ENCODE measurements around the gene DPCD.

Gene DPCD

DNA sequence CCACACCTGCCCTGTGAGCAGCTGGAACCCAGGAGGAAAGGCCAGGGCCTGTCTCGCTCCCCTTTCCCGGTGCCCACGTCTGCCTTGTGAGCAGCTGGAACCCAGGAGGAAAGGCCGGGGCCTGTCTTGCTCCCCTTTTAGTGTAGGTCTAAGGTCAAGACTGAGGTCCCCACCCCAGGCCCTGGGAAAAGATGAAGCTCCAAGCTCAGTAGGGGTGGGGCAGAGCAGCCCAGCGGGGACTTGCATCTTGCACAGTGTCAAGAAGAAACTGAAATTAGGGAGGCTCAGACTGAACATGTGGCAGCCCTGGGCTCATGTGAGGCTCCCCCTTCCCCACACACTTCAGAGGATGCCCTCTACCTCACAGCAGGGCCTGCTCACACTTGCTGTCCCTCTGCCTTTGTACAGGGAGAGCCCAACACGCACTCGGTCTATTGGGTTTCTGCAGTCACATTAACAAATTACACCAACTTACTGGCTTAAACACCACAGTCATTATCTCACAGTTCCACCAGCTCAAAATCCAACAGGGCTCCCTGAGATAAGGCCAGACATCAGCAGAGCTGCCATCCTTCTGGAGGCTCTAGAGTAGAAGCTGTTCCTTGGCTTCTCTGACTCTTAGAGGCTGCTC is 12.4 kb upstream of the DPCD start:
- peaks cover 0 to 3% (median 2%) of the 10 kb centered on the region in 4 donors for H3K4me1 ChIP-seq
- peaks cover 0 to 4% of the 10 kb centered on the region in 2 donors for H3K27me3 ChIP-seq
- H3K9me3 ChIP-seq: peaks cover 0 to 13% (median 12%) of the 10 kb centered on the region in 3 donors
- H3K4me3 ChIP-seq: no peak overlapping the region
- TF ChIP-seq, protein P1, sequence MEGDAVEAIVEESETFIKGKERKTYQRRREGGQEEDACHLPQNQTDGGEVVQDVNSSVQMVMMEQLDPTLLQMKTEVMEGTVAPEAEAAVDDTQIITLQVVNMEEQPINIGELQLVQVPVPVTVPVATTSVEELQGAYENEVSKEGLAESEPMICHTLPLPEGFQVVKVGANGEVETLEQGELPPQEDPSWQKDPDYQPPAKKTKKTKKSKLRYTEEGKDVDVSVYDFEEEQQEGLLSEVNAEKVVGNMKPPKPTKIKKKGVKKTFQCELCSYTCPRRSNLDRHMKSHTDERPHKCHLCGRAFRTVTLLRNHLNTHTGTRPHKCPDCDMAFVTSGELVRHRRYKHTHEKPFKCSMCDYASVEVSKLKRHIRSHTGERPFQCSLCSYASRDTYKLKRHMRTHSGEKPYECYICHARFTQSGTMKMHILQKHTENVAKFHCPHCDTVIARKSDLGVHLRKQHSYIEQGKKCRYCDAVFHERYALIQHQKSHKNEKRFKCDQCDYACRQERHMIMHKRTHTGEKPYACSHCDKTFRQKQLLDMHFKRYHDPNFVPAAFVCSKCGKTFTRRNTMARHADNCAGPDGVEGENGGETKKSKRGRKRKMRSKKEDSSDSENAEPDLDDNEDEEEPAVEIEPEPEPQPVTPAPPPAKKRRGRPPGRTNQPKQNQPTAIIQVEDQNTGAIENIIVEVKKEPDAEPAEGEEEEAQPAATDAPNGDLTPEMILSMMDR (IDR thresholded peaks at IDR 0.05): no peak
- intact Hi-C loops (cut with DNase I; ENCODE audit: low total_unique reads): no loop called here
- DNase-seq: no peak
- H3K36me3 ChIP-seq: peaks cover 24 to 58% (median 48%) of the 10 kb centered on the region in 3 donors
- no peak overlapping the region for H3K27ac ChIP-seq

DNA sequence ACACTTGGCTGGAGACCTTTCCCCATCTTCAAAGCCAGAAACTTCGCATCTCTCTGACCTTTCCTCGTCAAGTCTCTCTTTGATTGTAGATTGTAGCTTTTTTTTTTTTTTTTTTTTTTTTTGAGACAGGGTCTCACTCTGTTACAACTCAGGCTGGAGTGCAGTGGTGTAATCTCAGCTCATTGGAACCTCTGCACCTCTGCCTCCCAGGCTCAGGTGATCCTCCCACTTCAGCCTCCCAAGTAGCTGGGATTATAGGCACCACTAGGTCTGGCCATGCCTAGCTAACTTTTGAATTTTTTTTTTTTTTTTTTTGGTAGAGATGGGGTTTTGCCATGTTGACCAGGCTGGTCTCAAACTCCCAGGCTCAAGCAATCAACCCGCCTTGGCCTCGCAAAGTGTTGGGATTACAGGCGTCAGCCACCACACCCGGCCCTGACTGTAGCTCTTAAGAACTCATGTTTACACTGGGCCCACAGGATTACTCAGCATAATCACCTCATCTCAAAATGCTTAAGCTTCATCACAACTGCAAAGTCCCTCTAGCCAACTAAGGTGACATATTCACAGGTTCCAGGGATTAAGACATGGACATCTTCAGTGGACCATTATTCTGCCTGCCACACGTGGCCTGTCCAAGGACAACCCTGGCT is 11.8 kb upstream of the DPCD start:
- TF ChIP-seq, protein P1 (IDR thresholded peaks at IDR 0.05): no peak
- H3K36me3 ChIP-seq: peaks cover 25 to 65% (median 54%) of the 10 kb centered on the region in 3 donors

DNA sequence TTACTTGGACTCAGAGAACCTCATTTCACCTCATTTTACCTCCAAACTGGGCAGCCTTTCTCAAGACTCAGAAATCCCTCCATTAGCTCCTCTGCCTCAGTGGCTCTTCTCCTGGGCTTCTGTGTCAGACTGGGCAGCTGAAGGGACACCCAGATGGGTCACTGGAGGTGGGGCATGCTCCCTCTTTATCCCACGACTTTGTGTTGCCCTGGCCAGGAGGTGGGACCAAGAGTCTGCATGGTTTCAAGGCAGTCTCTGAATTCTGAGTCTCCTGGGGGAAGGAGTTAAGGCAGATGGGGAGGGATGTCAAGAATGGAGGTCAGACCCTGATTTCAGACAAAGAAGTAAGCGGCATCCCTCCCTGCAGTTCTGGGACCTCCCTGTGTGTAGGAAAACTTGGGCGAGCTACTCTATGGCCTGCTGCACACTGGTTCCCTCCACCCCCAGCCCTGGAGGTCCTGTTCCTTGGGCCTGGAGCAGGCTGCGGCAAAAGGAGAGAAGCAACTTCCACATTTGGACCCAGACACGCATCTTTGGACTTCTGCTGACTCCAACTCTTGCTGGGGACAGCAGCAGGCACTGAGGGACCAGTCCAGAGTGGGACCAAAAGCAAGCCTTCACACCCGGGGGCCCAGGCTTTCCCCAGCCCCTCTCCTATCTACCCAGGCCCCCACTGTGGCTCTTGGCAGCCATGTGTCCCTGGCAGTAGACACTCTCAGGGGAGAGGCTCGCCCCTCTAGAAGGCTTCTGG is 10.8 kb upstream of the DPCD start:
- Histone ChIP-seq H3K36me3 (peaks cover 25 to 73% (median 64%) of the 10 kb centered on the region in 3 donors), H3K4me1 (no peaks in the 10 kb centered on the region), H3K9me3 (peaks cover 0 to 13% (median 12%) of the 10 kb centered on the region in 3 donors), H3K4me3 (no peak overlapping the region), H3K27me3 (no peaks in the 10 kb centered on the region), H3K27ac (no peak overlapping the region)
- no peak for DNase-seq
- TF ChIP-seq, protein P1 (IDR thresholded peaks at IDR 0.05): no peak
- intact Hi-C loops (cut with DNase I; ENCODE audit: low total_unique reads): no loop called here

More for the DNA sequence above, 11.8 kb upstream of the DPCD start:
- Histone ChIP-seq H3K27me3 (no peaks in the 10 kb centered on the region), H3K9me3 (peaks cover 0 to 13% (median 12%) of the 10 kb centered on the region in 3 donors), H3K4me3 (no peak overlapping the region), H3K4me1 (no peaks in the 10 kb centered on the region), H3K27ac (no peak overlapping the region)
- DNase-seq: no peak
- intact Hi-C loops (cut with DNase I; ENCODE audit: low total_unique reads): no loop called here

DNA sequence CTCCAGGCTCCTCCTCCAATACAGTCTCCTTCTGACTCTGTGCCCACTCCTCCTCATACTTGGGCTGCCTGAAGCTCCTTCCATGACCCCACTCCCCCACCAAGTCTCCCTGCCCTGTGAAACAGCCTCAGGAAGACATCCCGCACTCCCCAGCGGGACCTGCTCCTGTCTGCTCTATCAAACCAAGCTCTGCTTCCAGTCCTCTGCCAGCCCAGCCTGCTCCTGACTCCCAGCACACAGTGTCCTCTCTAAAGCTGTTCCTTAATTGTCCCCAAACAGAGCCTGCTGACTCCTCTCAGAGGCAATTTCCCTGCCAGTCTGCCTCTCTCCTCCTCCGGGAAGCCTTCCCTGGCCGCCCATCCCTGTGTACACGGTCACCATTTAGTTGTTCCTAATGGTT is 9.9 kb upstream of the DPCD start:
- no peak for DNase-seq
- intact Hi-C loops (cut with DNase I; ENCODE audit: low total_unique reads): no loop called here
- Histone ChIP-seq H3K27me3 (no peaks in the 10 kb centered on the region), H3K4me1 (no peaks in the 10 kb centered on the region), H3K9me3 (peaks cover 0 to 4% (median 4%) of the 10 kb centered on the region in 3 donors), H3K4me3 (no peak overlapping the region), H3K36me3 (peaks cover 25 to 76% (median 66%) of the 10 kb centered on the region in 3 donors), H3K27ac (no peak overlapping the region)
- TF ChIP-seq, protein P1 (IDR thresholded peaks at IDR 0.05): no peak

DNA sequence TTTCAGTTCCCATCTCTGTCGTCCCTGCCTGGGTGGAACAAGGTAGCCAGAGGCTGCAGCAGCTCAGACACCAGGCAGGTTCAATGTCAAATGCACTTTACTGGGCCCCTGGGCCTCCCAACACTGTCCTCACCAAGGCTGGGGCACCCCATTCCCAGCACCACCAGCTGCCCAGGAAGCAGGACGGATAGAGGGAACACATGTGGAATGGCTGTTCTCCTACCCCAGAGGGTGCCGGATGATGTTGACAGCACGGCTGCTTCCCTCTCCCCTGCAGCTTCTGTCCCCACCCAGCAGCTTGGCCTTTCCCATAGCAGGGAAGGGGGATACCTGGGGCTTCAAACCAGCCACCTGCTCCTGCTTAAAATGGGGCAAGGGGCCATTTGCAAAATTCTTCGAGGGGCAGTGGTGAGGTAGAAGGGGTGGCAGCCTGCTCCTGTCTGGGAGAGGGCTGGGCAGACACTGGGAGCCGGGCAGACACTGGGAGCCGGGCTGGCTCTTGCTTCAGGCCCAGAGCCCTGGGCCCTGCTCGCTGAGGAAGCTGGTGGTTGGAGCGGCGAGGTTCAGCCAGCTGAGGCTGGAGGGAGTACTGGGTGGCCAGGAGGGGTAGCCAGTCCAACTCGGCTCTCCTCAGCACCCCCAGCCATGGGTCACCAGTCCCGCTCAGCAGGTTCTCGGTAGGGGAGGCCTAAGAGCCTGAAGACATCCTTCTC is 9.2 kb upstream of the DPCD start:
- Histone ChIP-seq H3K27me3 (no peaks in the 10 kb centered on the region), H3K4me3 (no peak overlapping the region), H3K27ac (no peak overlapping the region), H3K4me1 (no peaks in the 10 kb centered on the region), H3K36me3 (peaks cover 25 to 84% (median 74%) of the 10 kb centered on the region in 3 donors), H3K9me3 (no peaks in the 10 kb centered on the region)
- TF ChIP-seq, protein P1 (IDR thresholded peaks at IDR 0.05): no peak
- no peak for DNase-seq
- intact Hi-C loops (cut with DNase I; ENCODE audit: low total_unique reads): no loop called here
